HK-2 (cell line): Measurements from ENCODE around the gene KAT14.
"Not testable (repeated sequence)": the region's sequence is repeated elsewhere in the genome, so short reads cannot be mapped to it uniquely, and the experiment has no call there.

Experiments used
- DNase-seq: peaks from one replicate; pipeline ENCODE4 v3.0.0-alpha.2; 2018; ENCODE audit not compliant: unreplicated experiment

The KAT14 gene, protein sequence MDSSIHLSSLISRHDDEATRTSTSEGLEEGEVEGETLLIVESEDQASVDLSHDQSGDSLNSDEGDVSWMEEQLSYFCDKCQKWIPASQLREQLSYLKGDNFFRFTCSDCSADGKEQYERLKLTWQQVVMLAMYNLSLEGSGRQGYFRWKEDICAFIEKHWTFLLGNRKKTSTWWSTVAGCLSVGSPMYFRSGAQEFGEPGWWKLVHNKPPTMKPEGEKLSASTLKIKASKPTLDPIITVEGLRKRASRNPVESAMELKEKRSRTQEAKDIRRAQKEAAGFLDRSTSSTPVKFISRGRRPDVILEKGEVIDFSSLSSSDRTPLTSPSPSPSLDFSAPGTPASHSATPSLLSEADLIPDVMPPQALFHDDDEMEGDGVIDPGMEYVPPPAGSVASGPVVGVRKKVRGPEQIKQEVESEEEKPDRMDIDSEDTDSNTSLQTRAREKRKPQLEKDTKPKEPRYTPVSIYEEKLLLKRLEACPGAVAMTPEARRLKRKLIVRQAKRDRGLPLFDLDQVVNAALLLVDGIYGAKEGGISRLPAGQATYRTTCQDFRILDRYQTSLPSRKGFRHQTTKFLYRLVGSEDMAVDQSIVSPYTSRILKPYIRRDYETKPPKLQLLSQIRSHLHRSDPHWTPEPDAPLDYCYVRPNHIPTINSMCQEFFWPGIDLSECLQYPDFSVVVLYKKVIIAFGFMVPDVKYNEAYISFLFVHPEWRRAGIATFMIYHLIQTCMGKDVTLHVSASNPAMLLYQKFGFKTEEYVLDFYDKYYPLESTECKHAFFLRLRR

DNA sequence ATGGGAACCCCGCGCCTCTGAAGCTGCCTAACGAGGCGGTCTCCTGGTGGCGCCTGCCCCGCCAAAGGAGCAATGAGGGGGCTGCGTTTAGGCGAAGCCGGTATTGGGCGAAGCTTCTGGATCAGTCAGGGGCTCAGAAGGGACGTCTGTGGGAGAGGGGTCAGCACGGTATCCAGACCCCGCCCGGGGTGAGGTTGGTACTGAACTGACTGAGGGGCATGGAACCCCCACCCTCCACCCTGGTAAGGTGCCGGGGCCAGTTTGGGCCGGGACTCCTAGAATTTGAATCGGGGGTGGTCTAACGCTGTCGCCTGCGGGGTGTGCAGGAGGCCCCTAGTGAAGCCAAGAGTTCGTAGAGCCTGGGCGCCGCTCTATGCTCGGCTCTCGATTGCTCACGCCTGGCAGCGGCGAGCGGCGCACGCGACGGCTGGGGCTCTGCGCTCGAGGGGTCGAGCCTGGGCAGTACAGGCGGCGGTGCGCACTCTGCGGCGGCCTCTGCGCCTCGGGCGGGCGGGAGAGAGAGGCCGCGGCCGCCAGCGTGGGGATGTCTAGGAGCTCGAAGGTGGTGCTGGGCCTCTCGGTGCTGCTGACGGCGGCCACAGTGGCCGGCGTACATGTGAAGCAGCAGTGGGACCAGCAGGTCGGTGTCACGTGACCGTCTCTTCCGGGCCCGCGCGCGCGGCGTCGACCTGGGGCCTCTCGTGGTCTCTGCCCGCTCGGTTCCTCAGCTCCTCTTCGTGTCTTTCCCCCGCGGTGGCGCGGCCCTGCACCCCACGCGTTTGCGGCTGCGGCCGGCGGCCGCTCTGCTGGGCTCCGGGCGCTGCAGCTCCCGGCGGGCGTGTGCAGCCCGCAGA lies at the start of gene KAT14, which contains the start of gene PET117:
TSS of gene KAT14 (plus strand) at position 452 of the 854 bp plus-strand sequence. CDS start 4,798 bp downstream, outside the sequence.
TSS of gene PET117 (plus strand) at position 452 of the 854 bp plus-strand sequence. CDS start at position 545, 93 bp downstream.
- DNase-seq, result peak; percentile 95

DNA sequence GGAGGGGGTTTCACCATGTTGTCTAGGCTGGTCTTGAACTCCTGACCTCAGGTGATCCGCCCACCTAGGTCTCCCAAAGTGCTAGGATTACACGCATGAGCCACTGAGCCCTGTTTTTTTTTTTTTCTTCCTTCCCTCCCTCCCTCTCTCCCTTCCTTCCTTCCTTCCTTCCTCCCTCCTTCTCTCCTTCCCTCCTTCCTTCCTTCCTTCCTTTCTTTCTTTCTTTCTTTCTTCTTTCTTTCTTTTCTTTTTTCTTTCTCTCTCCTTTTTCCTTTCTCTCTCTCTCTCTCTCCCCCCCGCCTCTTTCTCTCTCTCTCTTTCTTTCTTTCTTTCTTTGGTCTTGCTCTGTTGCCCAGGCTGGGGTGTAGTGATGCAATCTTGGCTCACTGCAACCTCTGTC lies 49.4 kb upstream of the KAT14 start:
- not testable (repeated sequence) for DNase-seq

DNA sequence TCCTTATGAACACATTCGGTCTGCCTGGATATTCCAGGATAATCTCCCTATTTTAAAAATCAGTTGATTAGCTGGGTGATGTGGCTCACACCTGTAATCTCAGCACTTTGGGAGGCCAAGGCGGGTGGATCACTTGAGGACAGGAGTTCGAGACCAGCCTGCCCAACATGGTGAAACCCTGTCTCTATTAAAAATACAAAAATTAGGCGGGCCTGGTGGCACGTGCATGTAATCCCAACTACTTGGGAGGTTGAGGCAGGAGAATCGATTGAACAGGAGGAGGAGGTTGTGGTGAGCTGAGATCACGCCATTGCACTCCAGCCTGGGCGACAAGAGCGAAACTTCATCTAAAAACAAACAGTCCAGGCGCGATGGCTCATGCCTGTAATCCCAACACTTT lies 48.8 kb upstream of the KAT14 start:
- not testable (repeated sequence) for DNase-seq

DNA sequence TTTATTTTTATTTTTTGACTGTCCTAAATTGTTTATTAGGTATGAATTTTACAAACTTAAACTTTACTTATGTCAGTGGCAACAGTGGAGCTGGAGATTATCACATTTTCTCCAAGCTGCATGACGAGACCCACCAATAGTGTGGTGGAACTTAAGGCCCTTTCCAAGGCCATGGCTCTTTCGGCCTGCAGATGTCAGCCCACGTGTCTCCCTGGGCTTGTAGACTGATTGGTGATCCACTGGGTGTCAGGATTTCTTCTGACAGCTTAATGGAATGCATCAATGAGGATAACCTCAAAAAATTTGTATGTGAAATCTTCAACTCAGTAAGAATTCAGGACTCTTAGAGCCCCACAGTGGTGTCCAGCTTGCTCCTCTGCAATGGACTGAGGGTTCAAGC lies 47.6 kb upstream of the KAT14 start:
- no peak for DNase-seq

DNA sequence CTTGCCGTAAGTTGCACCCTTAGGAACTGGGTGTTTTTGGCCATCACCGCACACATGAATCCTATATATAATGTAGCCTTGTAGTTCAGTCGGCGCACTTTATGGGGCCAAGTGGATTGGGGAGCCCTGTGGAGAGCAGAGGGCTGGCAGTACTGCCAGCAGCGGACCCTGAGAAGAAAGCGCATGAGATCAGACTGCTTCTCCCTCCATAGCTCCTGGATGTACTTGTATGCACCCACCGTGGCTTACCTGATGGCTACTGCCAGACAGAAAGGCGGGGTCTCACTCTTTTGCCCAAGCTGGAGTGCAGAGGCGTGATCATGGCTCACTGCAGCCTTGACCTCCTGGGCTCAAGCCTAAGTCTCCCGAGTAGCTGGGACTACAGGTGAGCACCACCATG lies 47.2 kb upstream of the KAT14 start:
- no peak for DNase-seq

DNA sequence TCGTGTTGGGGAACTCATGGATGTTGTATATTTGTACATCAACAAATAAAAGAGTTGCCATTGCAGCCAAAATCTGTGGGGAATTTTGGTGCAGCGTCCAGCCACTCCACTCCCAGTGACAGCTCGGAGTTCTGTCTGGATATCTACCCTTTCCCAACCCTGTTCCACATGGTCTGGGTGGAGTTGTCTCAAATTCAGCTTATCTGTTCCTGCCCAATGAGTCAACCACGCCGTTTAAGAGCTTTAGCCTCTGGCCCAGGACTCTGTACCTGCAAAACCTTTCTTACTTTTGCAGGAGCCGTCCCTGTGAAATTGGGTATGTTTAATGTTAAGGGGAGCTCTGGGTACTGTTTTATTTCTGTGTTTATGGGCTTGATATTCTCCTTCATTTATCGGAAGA lies 46.0 kb upstream of the KAT14 start:
- no peak for DNase-seq

DNA sequence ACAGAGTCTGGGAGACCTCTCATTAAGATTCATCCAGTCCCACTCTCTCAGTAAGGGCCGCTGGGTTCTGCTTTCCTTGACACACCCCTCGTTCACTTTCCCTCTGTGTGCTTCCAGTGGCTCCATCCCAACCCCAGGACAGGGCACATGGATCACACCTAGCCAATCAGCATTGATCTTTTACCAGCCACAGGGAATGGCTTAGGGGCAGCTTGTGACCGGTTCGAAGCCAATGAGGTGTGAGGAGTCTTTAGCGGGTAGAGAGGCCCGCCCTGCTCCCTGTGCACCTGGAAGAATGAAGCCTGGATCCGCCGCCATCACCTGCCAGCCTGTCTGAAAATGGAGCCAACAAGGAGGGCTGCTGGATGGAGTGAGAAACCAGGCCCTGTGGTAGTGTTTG lies 44.8 kb upstream of the KAT14 start:
- DNase-seq, result no peak

DNA sequence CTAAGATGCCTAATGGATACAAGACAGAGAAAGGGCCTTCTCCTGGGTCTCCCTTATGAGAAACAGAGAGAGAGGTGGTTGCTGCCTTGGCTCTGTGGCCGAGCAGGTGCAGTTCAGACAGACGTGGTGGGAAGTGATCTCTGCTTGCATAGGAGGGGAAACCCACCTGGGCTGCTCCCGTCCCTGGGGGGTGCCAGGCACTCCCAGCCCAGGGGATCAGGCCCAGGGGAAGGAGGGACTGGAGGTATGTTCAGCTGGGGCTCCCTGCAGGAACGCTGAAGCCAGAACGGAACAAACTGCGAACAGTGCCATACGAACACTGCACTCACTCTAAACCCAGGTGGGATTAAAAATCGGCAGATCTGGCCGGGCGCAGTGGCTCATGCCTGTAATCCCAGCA lies 44.3 kb upstream of the KAT14 start:
- no peak for DNase-seq

DNA sequence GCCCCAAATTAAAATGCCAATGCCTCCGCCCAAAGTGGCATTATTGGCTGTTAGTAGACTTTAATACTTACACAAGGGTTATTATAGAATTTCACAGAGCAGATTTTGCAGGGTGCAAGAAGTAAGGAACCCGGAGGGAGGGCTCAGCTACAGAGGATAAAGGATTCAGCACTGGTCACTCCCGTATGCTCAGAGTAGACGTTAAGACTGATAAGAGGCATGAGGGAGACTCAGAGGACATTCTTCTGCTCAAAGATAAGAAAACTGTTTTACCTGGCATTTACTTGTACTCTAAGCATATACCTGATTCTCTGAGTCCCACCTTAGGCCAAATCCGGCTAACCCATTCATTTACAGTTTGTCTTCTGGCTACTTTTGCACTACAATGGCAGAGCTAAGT lies 43.5 kb upstream of the KAT14 start:
- DNase-seq, result no peak

DNA sequence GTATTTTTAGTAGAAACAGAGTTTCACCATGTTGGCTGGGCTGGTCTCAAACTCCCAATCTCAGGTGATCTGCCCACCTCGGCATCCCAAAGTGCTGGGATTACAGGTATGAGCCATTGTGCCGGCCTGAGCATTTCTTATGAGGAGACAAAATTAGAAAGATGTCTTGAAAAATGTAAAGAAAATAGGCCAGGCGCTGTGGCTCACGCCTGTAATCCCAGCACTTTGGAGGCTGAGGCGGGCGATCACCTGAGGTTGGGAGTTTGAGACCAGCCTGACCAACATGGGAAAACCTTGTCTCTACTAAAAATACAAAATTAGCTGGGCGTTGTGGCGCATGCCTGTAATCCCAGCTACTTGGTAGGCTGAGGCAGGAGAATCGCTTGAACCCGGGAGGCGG lies 37.1 kb upstream of the KAT14 start:
- not testable (repeated sequence) for DNase-seq

DNA sequence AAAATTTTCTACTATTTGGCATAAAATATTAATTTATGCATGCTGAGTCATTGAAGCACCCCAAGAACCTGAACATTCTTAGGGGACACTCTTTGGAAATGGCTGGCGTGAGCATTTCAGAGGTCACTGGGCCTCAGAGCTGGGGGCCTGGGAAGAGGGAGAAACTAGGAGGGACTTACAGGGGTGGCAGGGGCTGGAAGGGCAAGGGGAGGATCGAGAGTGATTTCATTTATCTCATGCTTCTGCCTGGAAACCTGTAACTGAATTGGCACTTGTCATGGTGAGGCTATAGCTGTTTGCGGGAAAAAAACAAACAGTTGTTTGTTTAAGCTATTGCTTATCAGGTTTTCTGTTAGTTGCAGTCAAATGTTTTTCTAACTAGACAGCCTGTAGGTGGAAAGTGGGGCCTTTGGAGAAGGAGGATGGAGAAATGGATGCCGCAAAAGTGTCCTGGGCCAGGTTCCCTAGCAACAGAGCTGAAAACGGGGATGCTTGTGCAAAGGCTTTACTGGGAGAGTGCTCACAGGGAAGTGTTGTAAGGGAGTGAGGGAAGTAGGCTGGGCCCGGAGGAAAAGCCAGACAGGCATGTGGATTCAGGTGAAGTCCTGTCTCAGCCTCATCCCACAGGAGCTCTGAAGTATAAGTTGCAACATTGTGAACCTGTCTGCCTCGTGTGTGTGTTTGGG lies 36.4 kb upstream of the KAT14 start:
- no peak for DNase-seq

DNA sequence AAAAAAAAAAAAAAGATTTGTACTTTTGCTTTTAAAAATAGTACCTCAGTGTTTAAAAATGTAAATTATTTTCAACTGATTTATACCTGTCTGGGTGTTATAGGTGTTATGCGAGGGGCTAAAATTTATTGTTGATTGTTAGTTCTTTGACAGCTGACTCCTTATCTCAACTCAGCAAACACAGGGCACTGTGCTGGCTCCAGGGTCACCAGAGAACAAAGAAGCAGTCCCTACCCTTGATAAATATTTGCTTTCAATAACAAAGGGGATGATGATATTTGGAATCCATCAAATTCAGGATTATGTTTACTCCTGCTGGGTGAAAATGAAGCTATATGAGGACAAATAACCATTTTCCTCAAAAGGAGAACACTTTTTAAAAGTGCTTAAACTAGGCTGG lies 34.2 kb upstream of the KAT14 start:
- DNase-seq, result no peak

DNA sequence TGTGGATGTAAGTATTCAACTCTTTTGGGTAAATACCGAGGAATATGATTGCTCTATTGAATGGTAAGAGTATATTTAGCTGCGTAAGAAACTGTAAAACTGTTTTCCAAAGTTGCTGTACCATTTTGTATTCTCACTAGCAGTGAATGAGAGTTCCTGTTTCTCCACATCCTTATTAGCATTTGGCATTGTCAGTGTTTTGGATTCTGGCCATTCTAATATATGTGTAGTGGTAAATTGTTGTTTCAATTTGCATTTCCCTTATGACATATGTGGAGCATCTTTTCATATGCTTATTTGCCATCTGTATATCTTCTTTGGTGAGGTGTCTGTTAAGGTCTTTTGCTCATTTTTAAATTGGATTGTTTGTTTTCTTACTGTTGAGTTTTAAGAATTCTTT lies 29.3 kb upstream of the KAT14 start:
- no peak for DNase-seq

DNA sequence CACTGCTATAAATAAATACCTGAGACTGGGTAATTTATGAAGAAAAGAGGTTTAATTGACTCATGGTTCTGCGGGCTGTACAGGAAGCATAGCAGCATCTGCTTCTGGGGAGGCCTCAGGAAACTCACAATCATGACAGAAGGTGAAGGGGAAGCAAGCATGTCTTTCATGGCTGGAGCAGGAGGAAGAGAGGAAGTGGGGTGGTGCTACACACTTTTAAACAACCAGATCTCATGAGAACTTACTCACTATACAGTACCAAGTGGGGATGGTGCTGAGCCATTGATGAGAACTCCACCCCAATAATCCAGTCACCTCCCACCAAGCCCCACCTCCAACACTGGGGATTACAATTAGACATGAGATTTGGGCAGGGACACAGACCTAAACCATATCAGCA lies 9.1 kb upstream of the KAT14 start:
- not testable (repeated sequence) for DNase-seq

DNA sequence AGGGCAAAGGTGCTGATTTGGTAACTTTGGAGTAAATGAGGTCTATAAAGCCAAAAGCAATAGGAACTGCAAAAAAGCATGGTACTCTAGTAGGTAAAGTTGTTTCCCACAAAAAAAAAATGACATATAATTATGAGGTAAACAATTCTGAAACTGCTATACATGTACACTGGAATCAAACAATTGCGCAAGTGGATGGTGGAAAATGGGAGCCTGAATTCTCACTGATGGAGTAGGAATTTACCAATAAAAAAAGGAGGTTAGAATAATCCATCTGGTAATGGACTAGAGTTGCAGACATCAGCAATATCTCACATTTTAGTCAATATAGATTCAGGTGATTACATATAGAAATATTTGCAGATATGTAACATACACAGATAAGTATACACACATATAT lies 5.0 kb upstream of the KAT14 start:
- no peak for DNase-seq

DNA sequence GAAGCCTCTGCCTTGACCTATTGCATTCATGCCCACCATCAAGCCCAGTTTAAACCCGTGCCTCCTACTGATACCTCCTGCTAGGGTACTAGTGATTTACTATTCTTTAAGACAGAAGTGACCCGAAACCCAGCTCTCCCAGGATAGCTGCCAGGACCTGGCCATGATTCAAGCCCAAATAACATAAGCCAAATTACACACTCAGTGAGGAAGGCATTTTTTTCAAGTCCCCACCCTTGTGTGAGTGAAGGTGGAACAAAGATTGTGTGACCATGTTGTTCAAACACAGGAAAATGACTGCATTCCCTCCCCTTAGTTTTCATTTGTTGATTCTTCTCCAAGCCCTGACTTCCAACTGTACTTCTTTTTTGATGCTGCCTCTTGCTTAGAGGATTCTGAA lies 3.7 kb upstream of the KAT14 start:
- DNase-seq, result no peak

DNA sequence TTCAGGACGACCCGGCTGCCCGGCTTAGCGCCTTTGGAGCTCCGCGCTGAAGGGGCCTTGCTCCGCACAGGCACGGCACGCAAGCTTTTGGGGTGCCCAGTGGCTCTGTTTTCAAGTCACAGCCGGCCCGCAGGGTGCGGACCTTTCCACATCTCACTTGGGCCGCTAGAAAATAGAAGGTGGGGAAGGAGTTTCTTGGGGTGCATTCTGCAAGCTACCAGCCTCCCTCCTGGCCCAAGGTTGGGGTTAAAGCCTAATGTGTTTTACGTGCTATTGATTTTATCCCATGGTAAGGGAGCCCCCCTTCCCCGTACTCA lies 561 bp downstream of the KAT14 start:
- no peak for DNase-seq

DNA sequence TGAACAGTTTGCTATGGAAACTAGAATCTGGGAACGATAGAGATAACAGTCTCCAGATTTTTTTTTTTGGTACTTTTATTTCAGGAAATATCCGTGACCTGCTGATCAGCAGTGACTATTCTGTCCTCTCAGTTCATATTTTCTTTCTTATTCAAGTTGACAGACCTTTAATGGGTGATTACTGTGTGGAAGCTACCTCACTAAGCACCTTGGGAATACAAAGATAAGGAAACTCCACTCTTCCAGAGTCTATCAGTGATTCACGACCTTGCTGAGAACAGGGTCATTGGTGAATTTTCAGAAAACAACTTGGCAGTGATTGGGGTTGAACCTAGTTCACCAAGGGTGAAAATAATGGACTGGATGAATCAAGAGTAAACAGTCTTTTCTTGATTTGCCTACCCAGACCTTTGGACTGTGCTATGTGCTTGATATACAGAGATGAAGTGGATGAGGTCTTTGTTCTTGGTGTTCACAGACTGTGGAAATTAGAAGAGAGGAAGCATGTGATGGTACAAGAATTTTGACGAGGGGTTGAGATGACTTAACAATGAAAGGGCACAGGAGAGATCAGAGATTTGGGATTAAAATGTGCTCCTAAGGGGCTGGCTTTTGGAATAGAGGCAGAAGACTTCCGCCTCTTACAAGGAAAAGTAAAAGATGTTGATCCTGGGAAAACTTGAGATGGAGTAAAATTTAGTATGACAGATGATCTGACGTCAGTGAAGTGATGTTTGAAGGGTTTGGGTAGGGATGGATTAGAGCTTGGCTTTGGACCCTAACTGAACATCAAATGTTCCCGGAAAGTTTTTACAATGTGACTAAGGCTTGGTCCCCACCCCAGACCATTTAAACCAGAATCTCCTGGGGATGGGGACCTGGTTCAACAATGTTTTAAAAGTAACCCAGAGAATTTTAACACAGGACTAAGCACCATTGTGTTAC lies 1.2 kb downstream of the KAT14 start:
- no peak for DNase-seq

DNA sequence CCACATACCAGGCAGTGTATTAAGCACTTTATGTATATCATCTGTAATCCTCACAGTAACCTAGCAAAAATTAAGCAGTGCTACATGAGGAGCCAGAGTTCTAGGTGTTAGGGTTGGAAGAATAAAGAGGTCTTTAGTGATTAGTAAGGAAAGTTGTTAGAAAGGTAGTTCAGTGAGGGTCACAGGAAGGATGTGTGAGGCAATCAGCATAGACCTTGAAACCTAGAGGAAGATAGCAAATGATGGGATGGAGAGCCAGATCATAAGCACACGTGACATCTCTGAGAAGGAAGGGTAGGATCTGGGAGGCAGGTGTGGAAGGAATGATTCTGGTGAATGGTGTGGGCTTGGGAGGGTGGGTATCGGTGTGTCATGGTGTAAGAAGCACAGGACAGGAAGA lies 2.2 kb downstream of the KAT14 start:
- DNase-seq, result no peak

DNA sequence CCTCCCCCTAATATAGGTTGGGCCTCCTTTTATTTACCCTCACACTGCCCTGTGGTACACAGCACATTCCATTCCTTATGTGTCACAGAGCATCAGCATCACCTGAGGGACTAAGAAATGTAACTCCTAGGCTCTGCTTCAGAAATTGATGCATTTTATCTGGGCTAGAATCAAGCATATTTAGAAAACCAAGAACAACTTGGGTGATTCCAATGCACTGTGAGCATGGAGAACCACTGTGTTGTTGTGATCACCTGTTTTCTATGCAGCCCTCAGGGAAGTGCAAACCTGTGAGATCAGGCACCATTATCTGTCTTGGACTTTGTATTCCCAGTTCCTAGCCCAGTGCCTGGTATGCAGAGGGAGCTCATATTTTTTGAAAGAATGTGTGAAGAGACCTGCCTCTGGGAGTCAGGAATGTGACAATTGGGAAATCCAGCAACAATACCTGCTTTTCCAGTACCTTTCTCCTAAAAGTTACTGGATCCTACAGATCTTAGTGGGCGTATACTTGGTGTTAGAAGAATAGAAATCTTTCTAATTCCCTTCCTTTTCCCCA lies 7.0 kb downstream of the KAT14 start:
- no peak for DNase-seq
